Tibial nerve (tissue), 3 donors: ENCODE data around the gene MPZL2.

Experiments
- POLR2A ChIP-seq, 2 donors: fragments of 450-650 bp; IDR thresholded peaks; one replicate each; pipeline ENCODE4 v1.6.1; 2017; ENCODE audit warnings: antibody characterized with exemption in 2 of 2, mild to moderate bottlenecking in 2 of 2, moderate library complexity in 2 of 2
- TF ChIP-seq, protein P1 (sequence below), 5 experiments: fragments of 200-600 bp in 3 of 5; fragments of 450-650 bp in 2 of 5; sonication (generic) in 3 of 5; IDR thresholded peaks; one replicate each; pipeline ENCODE4 v1.5.1; 2016 to 2019; ENCODE audit warnings: antibody characterized with exemption in 5 of 5, mild to moderate bottlenecking in 3 of 5, moderate library complexity in 2 of 5

DNA sequence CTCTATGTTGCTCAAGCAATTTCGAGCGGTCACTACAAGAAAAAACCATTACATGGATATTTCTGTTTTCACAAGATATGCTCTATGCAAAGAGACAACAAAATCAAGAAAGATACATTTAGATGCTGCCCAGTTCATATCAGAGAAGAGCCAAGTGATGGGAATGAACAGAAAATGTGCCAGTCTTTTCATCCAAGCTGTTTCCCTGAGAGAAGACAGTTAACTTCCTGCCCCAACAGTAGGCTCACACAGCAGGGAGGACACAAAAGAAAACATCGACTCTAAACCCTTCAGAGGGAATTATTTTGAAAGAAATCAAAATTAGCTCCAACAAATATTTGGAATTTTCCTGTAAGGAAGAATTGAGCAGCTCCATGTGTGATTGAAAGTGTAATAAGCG, 50.9 kb downstream of the MPZL2 start:
- TF ChIP-seq POLR2A (IDR thresholded peaks at IDR 0.05) = no peak
- TF ChIP-seq, protein P1, sequence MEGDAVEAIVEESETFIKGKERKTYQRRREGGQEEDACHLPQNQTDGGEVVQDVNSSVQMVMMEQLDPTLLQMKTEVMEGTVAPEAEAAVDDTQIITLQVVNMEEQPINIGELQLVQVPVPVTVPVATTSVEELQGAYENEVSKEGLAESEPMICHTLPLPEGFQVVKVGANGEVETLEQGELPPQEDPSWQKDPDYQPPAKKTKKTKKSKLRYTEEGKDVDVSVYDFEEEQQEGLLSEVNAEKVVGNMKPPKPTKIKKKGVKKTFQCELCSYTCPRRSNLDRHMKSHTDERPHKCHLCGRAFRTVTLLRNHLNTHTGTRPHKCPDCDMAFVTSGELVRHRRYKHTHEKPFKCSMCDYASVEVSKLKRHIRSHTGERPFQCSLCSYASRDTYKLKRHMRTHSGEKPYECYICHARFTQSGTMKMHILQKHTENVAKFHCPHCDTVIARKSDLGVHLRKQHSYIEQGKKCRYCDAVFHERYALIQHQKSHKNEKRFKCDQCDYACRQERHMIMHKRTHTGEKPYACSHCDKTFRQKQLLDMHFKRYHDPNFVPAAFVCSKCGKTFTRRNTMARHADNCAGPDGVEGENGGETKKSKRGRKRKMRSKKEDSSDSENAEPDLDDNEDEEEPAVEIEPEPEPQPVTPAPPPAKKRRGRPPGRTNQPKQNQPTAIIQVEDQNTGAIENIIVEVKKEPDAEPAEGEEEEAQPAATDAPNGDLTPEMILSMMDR (IDR thresholded peaks at IDR 0.05) = no peak
